HCT116 (cell line): ENCODE measurements around the gene PIAS4.

Source experiments
- ATF3 ChIP-seq: IDR thresholded peaks from 2 replicates; pipeline ENCODE4 v1.6.1; 2012
- CEBPB ChIP-seq: IDR thresholded peaks from 2 replicates; pipeline ENCODE4 v1.6.1; 2012; ENCODE audit warnings: low read depth
- CTCF ChIP-seq, 3 experiments: fragments of 200-600 bp in 1 of 3; sonication (generic) in 1 of 3; IDR thresholded peaks in 2 of 3; conservative IDR thresholded peaks in 1 of 3; 2 replicates each; pipeline ENCODE4 v1.5.1; 2012 to 2017; ENCODE audit warnings: low read depth in 2 of 3, low read length in 2 of 3, antibody characterized with exemption in 1 of 3, borderline replicate concordance in 1 of 3, control low read depth in 1 of 3, mild to moderate bottlenecking in 1 of 3, mixed read lengths in 1 of 3, mixed run types in 1 of 3, moderate library complexity in 1 of 3; ENCODE audit not compliant: insufficient read depth in 1 of 3
- EZH2phosphoT487 ChIP-seq: fragments of 200-600 bp; IDR thresholded peaks from 2 replicates; pipeline ENCODE4 v1.6.1; 2018; ENCODE audit warnings: antibody characterized with exemption, borderline replicate concordance
- POLR2A ChIP-seq: IDR thresholded peaks from 2 replicates; pipeline ENCODE4 v1.7.0; 2011; ENCODE audit warnings: borderline replicate concordance; ENCODE audit not compliant: insufficient read depth, insufficient read length; ENCODE audit errors: extremely low read depth
- POLR2AphosphoS5 ChIP-seq: IDR thresholded peaks from 2 replicates; pipeline ENCODE4 v1.6.1; 2011; ENCODE audit warnings: mild to moderate bottlenecking, low read depth, low read length, moderate library complexity
- RAD21 ChIP-seq: IDR thresholded peaks from 2 replicates; pipeline ENCODE4 v1.6.1; 2012; ENCODE audit warnings: low read depth, mild to moderate bottlenecking
- REST ChIP-seq: IDR thresholded peaks from 2 replicates; pipeline ENCODE4 v1.6.1; 2012; ENCODE audit warnings: low read depth
- SIN3A ChIP-seq: IDR thresholded peaks from 2 replicates; pipeline ENCODE4 v1.6.1; 2012; ENCODE audit warnings: low read depth
- SP1 ChIP-seq: IDR thresholded peaks from 2 replicates; pipeline ENCODE4 v1.6.1; 2012; ENCODE audit warnings: low read depth
- TCF7L2 ChIP-seq: IDR thresholded peaks from 2 replicates; pipeline ENCODE4 v1.7.0; 2011; ENCODE audit warnings: borderline replicate concordance, inconsistent platforms; ENCODE audit not compliant: insufficient read depth, insufficient read length; ENCODE audit errors: extremely low read depth
- ZFX ChIP-seq: fragments of 450-650 bp; IDR thresholded peaks from 2 replicates; pipeline ENCODE4 v1.6.1; 2017
- TF ChIP-seq, protein P1 (sequence below): IDR thresholded peaks from 2 replicates; pipeline ENCODE4 v1.6.1; 2011; ENCODE audit warnings: mild to moderate bottlenecking, low read length, moderate library complexity; ENCODE audit not compliant: insufficient replicate concordance; ENCODE audit errors: extremely low read depth
- TF ChIP-seq, protein P2 (sequence below): IDR thresholded peaks from 2 replicates; pipeline ENCODE4 v1.6.1; 2012

GRCh38 chr19:4087787-4088679 lies 80.5 kb downstream of the PIAS4 start:
- peak; percentile 45; the same call in 1 of the 2 replicates for TF ChIP-seq POLR2AphosphoS5
- no peak for TF ChIP-seq ATF3
- TF ChIP-seq, protein P1, sequence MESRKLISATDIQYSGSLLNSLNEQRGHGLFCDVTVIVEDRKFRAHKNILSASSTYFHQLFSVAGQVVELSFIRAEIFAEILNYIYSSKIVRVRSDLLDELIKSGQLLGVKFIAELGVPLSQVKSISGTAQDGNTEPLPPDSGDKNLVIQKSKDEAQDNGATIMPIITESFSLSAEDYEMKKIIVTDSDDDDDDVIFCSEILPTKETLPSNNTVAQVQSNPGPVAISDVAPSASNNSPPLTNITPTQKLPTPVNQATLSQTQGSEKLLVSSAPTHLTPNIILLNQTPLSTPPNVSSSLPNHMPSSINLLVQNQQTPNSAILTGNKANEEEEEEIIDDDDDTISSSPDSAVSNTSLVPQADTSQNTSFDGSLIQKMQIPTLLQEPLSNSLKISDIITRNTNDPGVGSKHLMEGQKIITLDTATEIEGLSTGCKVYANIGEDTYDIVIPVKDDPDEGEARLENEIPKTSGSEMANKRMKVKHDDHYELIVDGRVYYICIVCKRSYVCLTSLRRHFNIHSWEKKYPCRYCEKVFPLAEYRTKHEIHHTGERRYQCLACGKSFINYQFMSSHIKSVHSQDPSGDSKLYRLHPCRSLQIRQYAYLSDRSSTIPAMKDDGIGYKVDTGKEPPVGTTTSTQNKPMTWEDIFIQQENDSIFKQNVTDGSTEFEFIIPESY, result no peak
- no peak for TF ChIP-seq SIN3A
- TF ChIP-seq POLR2A, result no peak
- no peak for TF ChIP-seq CEBPB
- TF ChIP-seq EZH2phosphoT487, result no peak
- TF ChIP-seq CTCF (IDR thresholded peaks at IDR 0.05 in 2 of 3, conservative IDR thresholded peaks at IDR 0.05 in 1 of 3; ENCODE audit: borderline replicate concordance in 1 of 3, insufficient read depth in 1 of 3, low read depth in 2 of 3, low read length in 2 of 3), result no peak
- TF ChIP-seq, protein P2, sequence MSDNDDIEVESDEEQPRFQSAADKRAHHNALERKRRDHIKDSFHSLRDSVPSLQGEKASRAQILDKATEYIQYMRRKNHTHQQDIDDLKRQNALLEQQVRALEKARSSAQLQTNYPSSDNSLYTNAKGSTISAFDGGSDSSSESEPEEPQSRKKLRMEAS, result no peak
- no peak for TF ChIP-seq REST
- no peak for TF ChIP-seq ZFX
- no peak for TF ChIP-seq TCF7L2
- no peak for TF ChIP-seq RAD21
- no peak for TF ChIP-seq SP1
